COR-L47 (cell line): Measurements from ENCODE around the gene HAPLN2.
"Not testable (repeated sequence)": the region's sequence is repeated elsewhere in the genome, so short reads cannot be mapped to it uniquely, and the experiment has no call there.

Source experiments
- DNase-seq: peaks from one replicate; lab custom pipeline; 2025; lab: John Stamatoyannopoulos, UW

Gene HAPLN2

GRCh38 chr1:156592158-156592909 is 26.9 kb upstream of the HAPLN2 start:
- DNase-seq, result no peak

GRCh38 chr1:156592910-156593660 is 26.1 kb upstream of the HAPLN2 start:
- DNase-seq, result no peak

GRCh38 chr1:156593661-156593989 is 25.6 kb upstream of the HAPLN2 start:
- DNase-seq, result no peak

- DNase-seq, result no peak
These were observed 25.0 kb upstream of the HAPLN2 start for GRCh38 chr1:156594190-156594589.

- no peak for DNase-seq
These were observed 24.2 kb upstream of the HAPLN2 start for GRCh38 chr1:156595016-156595415.

- DNase-seq, result no peak
These were observed 22.8 kb upstream of the HAPLN2 start for GRCh38 chr1:156596426-156596825.

- DNase-seq, result no peak
These were observed 21.1 kb upstream of the HAPLN2 start for GRCh38 chr1:156598125-156598524.

GRCh38 chr1:156598731-156599432 is 20.3 kb upstream of the HAPLN2 start:
- DNase-seq, result no peak

- no peak for DNase-seq
These were observed 19.4 kb upstream of the HAPLN2 start for GRCh38 chr1:156599811-156600210.

GRCh38 chr1:156600733-156601121 is 18.5 kb upstream of the HAPLN2 start:
- no peak for DNase-seq

- peak; percentile 70 for DNase-seq
These were observed 17.9 kb upstream of the HAPLN2 start, which contains the start of gene GPATCH4 for GRCh38 chr1:156601122-156601830. GPATCH4 (minus strand) TSS chr1:156601479.

GRCh38 chr1:156601892-156602291 is 17.3 kb upstream of the HAPLN2 start:
- DNase-seq, result no peak

GRCh38 chr1:156602557-156602993 is 16.6 kb upstream of the HAPLN2 start:
- DNase-seq, result no peak

GRCh38 chr1:156607344-156607743 is 11.9 kb upstream of the HAPLN2 start:
- DNase-seq, result not testable (repeated sequence)

- DNase-seq, result peak; percentile 76
These were observed 11.1 kb upstream of the HAPLN2 start for GRCh38 chr1:156608036-156608674.

- peak; percentile 78 for DNase-seq
These were observed 10.2 kb upstream of the HAPLN2 start for GRCh38 chr1:156608981-156609380.

- not testable (repeated sequence) for DNase-seq
These were observed 9.1 kb upstream of the HAPLN2 start for GRCh38 chr1:156610072-156610471.

GRCh38 chr1:156612666-156613065 is 6.5 kb upstream of the HAPLN2 start:
- DNase-seq, result no peak

GRCh38 chr1:156615946-156616345 is 3.3 kb upstream of the HAPLN2 start:
- no peak for DNase-seq

GRCh38 chr1:156616463-156616862 is 2.8 kb upstream of the HAPLN2 start:
- DNase-seq, result peak; percentile 87

- no peak for DNase-seq
These were observed 354 bp downstream of the HAPLN2 start for GRCh38 chr1:156619582-156619955.
